ENCODE measurements around the gene WDR27.

Gene WDR27

GRCh38 chr6:169454872-169455204, 247.0 kb downstream of the WDR27 start:
- in situ Hi-C loops (cut with HindIII; ENCODE audit: low sequenced_read_pairs), result loop anchor here (5.0 kb wide), 1 partner anchor 63 kb away; no protein-coding TSS in a partner anchor
- no peak for TF ChIP-seq CTCF (IDR thresholded peaks at IDR 0.05; ENCODE audit: low read depth, low read length, missing control alignments)
- H3K4me3 ChIP-seq (ENCODE audit: low read depth, low read length), result no peak overlapping the region
- DNase-seq (ENCODE audit: low read depth), result no peak

GRCh38 chr6:169454204-169454871, 247.5 kb downstream of the WDR27 start:
- peak; percentile 9 for DNase-seq (ENCODE audit: low read depth)
- H3K4me3 ChIP-seq (ENCODE audit: low read depth, low read length), result no peak overlapping the region
- in situ Hi-C loops (cut with HindIII; ENCODE audit: low sequenced_read_pairs), result loop anchor here (5.0 kb wide), 1 partner anchor 62 kb away; no protein-coding TSS in a partner anchor
- no peak for TF ChIP-seq CTCF (IDR thresholded peaks at IDR 0.05; ENCODE audit: low read depth, low read length, missing control alignments)

- no peak for DNase-seq (ENCODE audit: low read depth)
- in situ Hi-C loops (cut with HindIII; ENCODE audit: low sequenced_read_pairs), result loop anchor here (5.0 kb wide), 1 partner anchor 61 kb away; no protein-coding TSS in a partner anchor
- H3K4me3 ChIP-seq (ENCODE audit: low read depth, low read length), result no peak overlapping the region
- TF ChIP-seq CTCF (IDR thresholded peaks at IDR 0.05; ENCODE audit: low read depth, low read length, missing control alignments), result no peak
Measured at GRCh38 chr6:169452869-169453620, 248.8 kb downstream of the WDR27 start.

- TF ChIP-seq CTCF (IDR thresholded peaks at IDR 0.05; ENCODE audit: low read depth, low read length, missing control alignments), result no peak
- no peak overlapping the region for H3K4me3 ChIP-seq (ENCODE audit: low read depth, low read length)
- DNase-seq (ENCODE audit: low read depth), result no peak
- in situ Hi-C loops (cut with HindIII; ENCODE audit: low sequenced_read_pairs), result loop anchor here (5.0 kb wide), 1 partner anchor 60 kb away; no protein-coding TSS in a partner anchor
Measured at GRCh38 chr6:169452117-169452868, 249.5 kb downstream of the WDR27 start.

- TF ChIP-seq CTCF (IDR thresholded peaks at IDR 0.05; ENCODE audit: low read depth, low read length, missing control alignments), result no peak
- in situ Hi-C loops (cut with HindIII; ENCODE audit: low sequenced_read_pairs), result loop anchor here (5.0 kb wide), 1 partner anchor 59 kb away; no protein-coding TSS in a partner anchor
- no peak for DNase-seq (ENCODE audit: low read depth)
- H3K4me3 ChIP-seq (ENCODE audit: low read depth, low read length), result no peak overlapping the region
Measured at GRCh38 chr6:169451065-169451838, 250.6 kb downstream of the WDR27 start.
